ENCODE data around the gene NUMBL. TPM values are rescaled to one million over a fixed set of nuclear protein-coding genes. Genes with fewer than 3 reads are reported as not detected.

Gene NUMBL
- total RNA-seq, 1 experiment from 2014 or later, result 41.7 TPM

- H3K27me3 ChIP-seq (ENCODE audit: insufficient read depth, low read length), result no peaks in the 10 kb centered on the region
- H2AFZ ChIP-seq (ENCODE audit: low read depth, low read length, poor library complexity, severe bottlenecking), result no peak overlapping the region
- ChIA-PET CTCF (interaction anchor here (0.5 kb wide), 1 partner anchor 82 kb away, joined by 3 read pairs; no protein-coding TSS in a partner anchor), RAD21 (ENCODE audit: low non-redundant PET in 1 of 2, low total read pairs in 2 of 2, uncharacterized antibody in 2 of 2, unreplicated experiment in 2 of 2) (no interaction called here), POLR2A (no interaction called here)
- H3K4me1 ChIP-seq (ENCODE audit: control insufficient read depth in 1 of 2, insufficient read depth in 2 of 2, low read length in 2 of 2), result peaks cover 14 to 20% of the 10 kb centered on the region in 2 experiments
- no peak for DNase-seq (ENCODE audit: low read depth, low spot score)
- no peak for ATAC-seq
- H4K20me1 ChIP-seq (ENCODE audit: insufficient read depth), result no peaks in the 10 kb centered on the region
- H3K36me3 ChIP-seq (ENCODE audit: control insufficient read depth in 1 of 2, insufficient read depth in 2 of 2, low read length in 2 of 2), result peaks cover 32 to 40% of the 10 kb centered on the region in 2 experiments; a peak in 3 of 4 replicates
- peak overlapping the region; percentile 55 for H3K27ac ChIP-seq (ENCODE audit: low read depth, low read length)
- intact Hi-C loops (cut with micrococcal nuclease), result no loop called here
- no peak overlapping the region for H3K4me3 ChIP-seq (replicated peaks in 1 of 2; ENCODE audit: low read depth in 1 of 2, low read length in 2 of 2)
- no TSS peak for BruUV-seq (replicated peaks)
- no peak overlapping the region for H3K4me2 ChIP-seq (ENCODE audit: low read length)
- TF ChIP-seq CEBPB (IDR thresholded peaks at IDR 0.05; ENCODE audit: low read depth), result no peak
- no peak for TF ChIP-seq TCF7L2 (IDR thresholded peaks at IDR 0.05; ENCODE audit: borderline replicate concordance, extremely low read depth, insufficient read depth, insufficient read length)
- no peak for TF ChIP-seq CTCF (IDR thresholded peaks at IDR 0.05 in 2 of 3, conservative IDR thresholded peaks at IDR 0.05 in 1 of 3; ENCODE audit: borderline replicate concordance in 1 of 3, insufficient read depth in 1 of 3, low read depth in 2 of 3, low read length in 2 of 3)
- TF ChIP-seq POLR2A (IDR thresholded peaks at IDR 0.05; ENCODE audit: borderline replicate concordance, extremely low read depth, insufficient read depth, insufficient read length), result no peak
- TF ChIP-seq YY1 (IDR thresholded peaks at IDR 0.05; ENCODE audit: extremely low read depth, insufficient replicate concordance, low read depth, low read length), result no peak
- no peak for TF ChIP-seq CBX3 (IDR thresholded peaks at IDR 0.05; ENCODE audit: low read depth)
- TF ChIP-seq EZH2phosphoT487 (IDR thresholded peaks at IDR 0.05; ENCODE audit: borderline replicate concordance), result no peak
- TF ChIP-seq ZNF274 (IDR thresholded peaks at IDR 0.05; ENCODE audit: low read depth, low read length), result no peak
- no peak for TF ChIP-seq FOSL1 (IDR thresholded peaks at IDR 0.05; ENCODE audit: low read depth)
- no peak for TF ChIP-seq EZH2 (IDR thresholded peaks at IDR 0.05)
- TF ChIP-seq REST (IDR thresholded peaks at IDR 0.05; ENCODE audit: low read depth), result no peak
- TF ChIP-seq SRF (IDR thresholded peaks at IDR 0.05; ENCODE audit: low read depth), result no peak
- TF ChIP-seq MAX (IDR thresholded peaks at IDR 0.05), result no peak
- no peak for TF ChIP-seq SIN3A (IDR thresholded peaks at IDR 0.05; ENCODE audit: low read depth)
- no peak for TF ChIP-seq ZBTB33 (IDR thresholded peaks at IDR 0.05; ENCODE audit: extremely low read depth, insufficient replicate concordance, low read length)
- no peak for TF ChIP-seq RAD21 (IDR thresholded peaks at IDR 0.05; ENCODE audit: low read depth)
- TF ChIP-seq EGR1 (IDR thresholded peaks at IDR 0.05; ENCODE audit: low read depth), result no peak
- TF ChIP-seq ATF3 (IDR thresholded peaks at IDR 0.05), result no peak
- H3K9me3 ChIP-seq (ENCODE audit: control insufficient read depth in 1 of 2, insufficient read depth in 1 of 2, low read depth in 1 of 2, low read length in 2 of 2), result no peaks in the 10 kb centered on the region
- H3K9ac ChIP-seq (ENCODE audit: low read length), result no peak overlapping the region
- H3K79me2 ChIP-seq (ENCODE audit: insufficient read depth, low read length), result peaks cover 3% of the 10 kb centered on the region; the same call in 1 of the 2 replicates
- H3K9me2 ChIP-seq (ENCODE audit: insufficient read depth), result no peaks in the 10 kb centered on the region
Measured at GRCh38 chr19:40622773-40623075, 67.7 kb downstream of the NUMBL start.

Measured in HCT116 (cell line).